ENCODE results near the gene RAET1G.
"Not testable (repeated sequence)": the region's sequence is repeated elsewhere in the genome, so short reads cannot be mapped to it uniquely, and the experiment has no call there.

The RAET1G gene, protein sequence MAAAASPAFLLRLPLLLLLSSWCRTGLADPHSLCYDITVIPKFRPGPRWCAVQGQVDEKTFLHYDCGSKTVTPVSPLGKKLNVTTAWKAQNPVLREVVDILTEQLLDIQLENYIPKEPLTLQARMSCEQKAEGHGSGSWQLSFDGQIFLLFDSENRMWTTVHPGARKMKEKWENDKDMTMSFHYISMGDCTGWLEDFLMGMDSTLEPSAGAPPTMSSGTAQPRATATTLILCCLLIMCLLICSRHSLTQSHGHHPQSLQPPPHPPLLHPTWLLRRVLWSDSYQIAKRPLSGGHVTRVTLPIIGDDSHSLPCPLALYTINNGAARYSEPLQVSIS

DNA sequence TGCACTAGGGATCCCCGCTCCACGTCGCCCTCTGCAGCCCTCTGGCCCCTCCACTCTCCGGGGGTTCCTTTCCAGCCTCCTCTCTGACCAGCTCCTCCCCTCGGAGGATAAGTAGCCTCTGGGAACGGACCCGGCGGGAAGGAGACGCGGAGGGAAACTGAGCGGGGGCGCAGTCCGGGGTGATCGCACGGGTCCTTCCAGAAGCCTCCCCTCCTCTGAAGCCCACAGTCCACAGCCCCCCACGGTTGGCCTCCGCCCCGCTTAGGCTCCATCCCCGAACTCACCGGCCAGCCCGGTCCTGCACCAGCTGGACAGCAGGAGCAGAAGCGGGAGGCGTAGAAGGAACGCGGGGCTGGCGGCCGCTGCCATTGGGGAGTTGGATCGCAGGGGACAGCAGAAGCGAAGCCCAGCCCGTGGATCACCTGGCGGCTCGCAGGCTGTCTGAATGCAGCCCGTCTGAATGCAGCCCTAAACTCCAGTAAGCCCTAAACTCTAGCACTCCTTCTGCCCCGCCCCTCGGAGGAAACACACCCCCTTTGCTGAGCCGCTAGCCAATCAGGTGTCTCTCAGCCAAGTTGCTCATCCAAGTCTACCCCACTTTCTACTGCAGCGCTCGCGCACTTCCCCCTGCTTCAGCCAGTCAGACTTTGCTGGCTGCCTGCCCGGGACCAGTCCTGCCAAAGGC, at the start of gene RAET1G:
TSS of gene RAET1G (minus strand) at position 480 of the 685 bp plus-strand sequence. CDS start at position 369, 111 bp downstream.
- in situ Hi-C loops (cut with MboI; ENCODE audit: low pct_unique_long_range_greater_than_20kb, low sequenced_read_pairs, unreplicated experiment) = loop anchor here (5.0 kb wide), 1 partner anchor 100 kb away; no protein-coding TSS in a partner anchor
- DNase-seq (ENCODE audit: low spot score) = peak; percentile 75
- TF ChIP-seq, protein P1, sequence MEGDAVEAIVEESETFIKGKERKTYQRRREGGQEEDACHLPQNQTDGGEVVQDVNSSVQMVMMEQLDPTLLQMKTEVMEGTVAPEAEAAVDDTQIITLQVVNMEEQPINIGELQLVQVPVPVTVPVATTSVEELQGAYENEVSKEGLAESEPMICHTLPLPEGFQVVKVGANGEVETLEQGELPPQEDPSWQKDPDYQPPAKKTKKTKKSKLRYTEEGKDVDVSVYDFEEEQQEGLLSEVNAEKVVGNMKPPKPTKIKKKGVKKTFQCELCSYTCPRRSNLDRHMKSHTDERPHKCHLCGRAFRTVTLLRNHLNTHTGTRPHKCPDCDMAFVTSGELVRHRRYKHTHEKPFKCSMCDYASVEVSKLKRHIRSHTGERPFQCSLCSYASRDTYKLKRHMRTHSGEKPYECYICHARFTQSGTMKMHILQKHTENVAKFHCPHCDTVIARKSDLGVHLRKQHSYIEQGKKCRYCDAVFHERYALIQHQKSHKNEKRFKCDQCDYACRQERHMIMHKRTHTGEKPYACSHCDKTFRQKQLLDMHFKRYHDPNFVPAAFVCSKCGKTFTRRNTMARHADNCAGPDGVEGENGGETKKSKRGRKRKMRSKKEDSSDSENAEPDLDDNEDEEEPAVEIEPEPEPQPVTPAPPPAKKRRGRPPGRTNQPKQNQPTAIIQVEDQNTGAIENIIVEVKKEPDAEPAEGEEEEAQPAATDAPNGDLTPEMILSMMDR (IDR thresholded peaks at IDR 0.05; ENCODE audit: extremely low read depth, insufficient read depth, missing control alignments) = no peak

DNA sequence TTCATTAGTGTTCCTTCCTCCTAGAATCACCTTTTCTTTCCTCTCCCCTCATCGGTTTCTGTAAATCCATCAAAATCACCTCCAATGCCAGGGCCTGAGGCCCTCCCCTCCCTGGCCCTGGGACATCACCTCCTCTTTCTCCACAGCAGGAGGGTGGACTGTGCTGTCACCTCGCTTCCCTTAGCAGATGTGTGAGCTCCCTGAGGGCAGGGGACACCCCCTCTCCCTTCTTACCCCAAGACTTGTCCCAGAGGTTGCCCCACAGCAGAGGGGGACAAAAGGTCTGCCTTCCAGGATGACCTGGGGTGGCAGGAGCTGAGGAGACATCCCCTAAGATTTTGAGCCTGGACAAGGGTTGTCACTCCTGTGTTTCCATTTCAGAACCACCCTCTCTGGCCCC, 46.7 kb upstream of the RAET1G start:
- in situ Hi-C loops (cut with MboI; ENCODE audit: low pct_unique_long_range_greater_than_20kb, low sequenced_read_pairs, unreplicated experiment) = no loop called here
- TF ChIP-seq, protein P1 (IDR thresholded peaks at IDR 0.05; ENCODE audit: extremely low read depth, insufficient read depth, missing control alignments) = no peak
- no peak for DNase-seq (ENCODE audit: low spot score)

DNA sequence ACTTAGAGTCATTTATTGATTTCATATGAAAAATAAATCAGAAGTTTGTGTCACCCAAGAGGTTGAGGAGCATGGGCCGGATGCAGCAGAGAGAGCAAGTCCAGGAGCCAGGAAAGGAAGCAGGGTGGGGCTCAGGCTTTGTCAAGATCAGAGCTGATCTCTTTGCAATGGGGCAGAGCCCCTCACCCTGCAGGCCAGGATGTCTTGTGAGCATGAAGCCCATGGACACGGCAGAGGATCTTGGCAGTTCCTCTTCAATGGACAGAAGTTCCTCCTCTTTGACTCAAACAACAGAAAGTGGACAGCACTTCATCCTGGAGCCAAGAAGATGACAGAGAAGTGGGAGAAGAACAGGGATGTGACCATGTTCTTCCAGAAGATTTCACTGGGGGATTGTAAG, 46.0 kb upstream of the RAET1G start:
- DNase-seq (ENCODE audit: low spot score); in situ Hi-C loops (cut with MboI; ENCODE audit: low pct_unique_long_range_greater_than_20kb, low sequenced_read_pairs, unreplicated experiment): not testable (repeated sequence)

DNA sequence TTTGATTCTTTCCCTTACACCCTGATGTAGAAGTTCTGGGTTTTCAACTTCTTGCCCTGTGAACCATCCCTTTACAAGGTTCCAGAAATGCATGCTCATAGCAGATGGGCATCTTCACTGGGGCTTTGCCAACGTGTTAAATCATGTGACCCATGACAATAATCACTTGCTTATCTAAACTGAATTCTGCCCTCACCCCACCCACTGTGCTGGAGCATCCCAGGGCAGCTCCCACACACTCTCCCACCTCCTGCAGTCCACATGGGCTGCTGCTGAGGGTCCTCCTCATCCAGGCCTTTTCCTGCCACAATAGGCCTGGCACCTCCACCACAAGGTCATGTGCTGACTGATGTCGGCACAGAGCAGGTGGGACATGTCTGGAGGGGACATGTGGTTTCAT, 45.1 kb upstream of the RAET1G start:
- DNase-seq (ENCODE audit: low spot score); in situ Hi-C loops (cut with MboI; ENCODE audit: low pct_unique_long_range_greater_than_20kb, low sequenced_read_pairs, unreplicated experiment): not testable (repeated sequence)

DNA sequence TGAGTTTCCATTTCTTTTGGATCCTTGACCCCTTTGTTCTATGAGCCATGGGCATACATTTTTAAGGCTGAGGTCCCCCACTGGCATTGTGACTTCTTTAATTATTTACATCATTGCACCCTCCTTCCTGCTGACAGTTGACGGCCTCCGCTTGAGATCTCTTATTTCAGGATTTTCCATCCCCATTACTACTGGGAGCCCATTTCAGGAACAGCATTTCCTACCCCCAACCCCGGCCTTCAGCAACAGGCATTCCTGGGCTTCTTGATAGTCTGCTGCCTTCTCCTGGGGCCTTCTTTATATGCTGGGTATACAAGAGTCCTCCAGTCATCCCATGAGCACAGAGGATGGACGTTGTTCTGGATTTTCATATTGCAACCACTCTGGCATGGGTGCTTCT, 44.7 kb upstream of the RAET1G start:
- TF ChIP-seq, protein P1 (IDR thresholded peaks at IDR 0.05; ENCODE audit: extremely low read depth, insufficient read depth, missing control alignments) = no peak
- DNase-seq (ENCODE audit: low spot score) = no peak
- in situ Hi-C loops (cut with MboI; ENCODE audit: low pct_unique_long_range_greater_than_20kb, low sequenced_read_pairs, unreplicated experiment) = no loop called here

DNA sequence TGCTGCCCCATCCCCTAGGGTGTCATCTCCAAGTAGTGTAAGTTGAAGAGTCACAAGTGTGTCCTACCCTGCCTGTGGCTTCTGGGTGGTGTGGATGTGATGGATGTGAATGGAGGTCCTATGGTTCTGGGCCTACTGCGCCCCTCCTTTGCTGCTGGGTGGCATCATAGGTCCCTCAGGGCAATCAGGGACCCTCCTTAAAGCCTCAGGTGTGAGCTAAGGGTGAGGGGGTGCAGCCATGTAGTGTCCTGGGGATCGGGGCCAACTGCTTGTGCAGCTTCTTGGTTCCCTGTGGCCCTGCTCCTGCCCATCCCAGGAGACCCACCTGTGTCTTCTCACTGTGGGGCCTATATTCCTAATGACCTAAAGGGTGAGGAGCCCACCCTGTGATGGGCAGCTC, 43.4 kb upstream of the RAET1G start:
- DNase-seq (ENCODE audit: low spot score); in situ Hi-C loops (cut with MboI; ENCODE audit: low pct_unique_long_range_greater_than_20kb, low sequenced_read_pairs, unreplicated experiment): not testable (repeated sequence)

DNA sequence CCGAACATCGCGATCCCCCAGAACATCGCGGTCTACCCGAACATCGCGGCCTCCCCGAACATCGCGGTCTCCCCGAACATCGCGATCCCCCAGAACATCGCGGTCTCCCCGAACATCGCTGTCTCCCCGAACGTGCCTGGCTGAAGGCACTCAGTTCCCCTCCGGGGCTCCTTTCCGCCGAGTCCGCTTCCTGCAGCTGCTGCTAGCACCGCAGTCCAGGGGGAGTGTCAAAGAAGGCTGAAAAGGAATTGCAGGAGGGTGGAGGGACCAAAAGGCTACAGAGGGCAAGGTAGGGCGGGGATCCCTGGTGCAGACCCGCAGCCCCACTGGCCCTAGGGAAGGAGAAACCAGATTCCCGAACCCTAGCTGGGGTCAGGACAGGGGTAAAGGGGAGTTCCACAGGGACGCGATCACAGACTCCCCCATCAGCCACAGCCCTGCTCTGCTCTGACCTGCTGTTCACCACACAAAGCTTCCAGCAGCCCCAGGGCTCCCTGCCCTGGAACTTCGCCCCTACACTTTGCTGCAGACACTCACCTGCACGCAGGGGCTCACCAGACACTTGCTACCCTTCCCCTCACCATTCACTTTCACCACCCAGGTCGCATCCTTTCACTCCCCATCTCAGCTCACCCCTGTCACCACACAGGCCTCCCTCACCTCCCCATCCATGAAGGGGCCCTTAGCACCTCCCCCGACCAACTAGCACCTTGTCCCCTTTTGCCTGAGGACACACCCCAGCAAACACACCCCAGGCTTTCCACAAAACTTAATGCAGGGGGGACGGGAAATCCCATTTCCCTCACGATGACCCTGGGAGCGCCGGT, 42.5 kb upstream of the RAET1G start:
- TF ChIP-seq, protein P1 (IDR thresholded peaks at IDR 0.05; ENCODE audit: extremely low read depth, insufficient read depth, missing control alignments) = no peak
- in situ Hi-C loops (cut with MboI; ENCODE audit: low pct_unique_long_range_greater_than_20kb, low sequenced_read_pairs, unreplicated experiment) = no loop called here
- peak; percentile 32 for DNase-seq (ENCODE audit: low spot score)
